GM20000 (cell line): ENCODE measurements around the gene CHD9.

Source experiments
- DNase-seq: peaks from one replicate; pipeline ENCODE4 v3.0.0; 2012; ENCODE audit warnings: low spot score
- CTCF ChIP-seq: IDR thresholded peaks from 2 replicates; pipeline ENCODE4 v1.5.1; 2012; ENCODE audit warnings: mild to moderate bottlenecking, control low read depth; ENCODE audit errors: extremely low read depth, missing control alignments

CHD9 gene

GRCh38 chr16:53224951-53225533, 170.3 kb downstream of the CHD9 start:
- no peak for TF ChIP-seq CTCF
- DNase-seq: no peak

- TF ChIP-seq CTCF: no peak
- no peak for DNase-seq
Observed at GRCh38 chr16:53232826-53233529, 178.2 kb downstream of the CHD9 start.

- DNase-seq: no peak
- TF ChIP-seq CTCF: no peak
Observed at GRCh38 chr16:53234836-53235235, 180.0 kb downstream of the CHD9 start.

- no peak for TF ChIP-seq CTCF
- no peak for DNase-seq
Observed at GRCh38 chr16:53235851-53236250, 181.1 kb downstream of the CHD9 start.

- DNase-seq: no peak
- no peak for TF ChIP-seq CTCF
Observed at GRCh38 chr16:53249331-53249730, 194.5 kb downstream of the CHD9 start.

GRCh38 chr16:53257001-53257400, 202.2 kb downstream of the CHD9 start:
- no peak for DNase-seq
- TF ChIP-seq CTCF: no peak

GRCh38 chr16:53258809-53259208, 204.0 kb downstream of the CHD9 start:
- no peak for DNase-seq
- no peak for TF ChIP-seq CTCF
